UCSD-AML1 (cell line): ENCODE measurements around the gene MFSD12.
A peak's percentile ranks its signal among the peaks of the same experiment; 100 is the strongest.
"Not testable (repeated sequence)": the region's sequence is repeated elsewhere in the genome, so short reads cannot be mapped to it uniquely, and the experiment has no call there.

Source experiments
- DNase-seq: peaks from one replicate; lab custom pipeline; 2025; ENCODE audit not compliant: unreplicated experiment; lab: John Stamatoyannopoulos, UW

Gene MFSD12

DNA sequence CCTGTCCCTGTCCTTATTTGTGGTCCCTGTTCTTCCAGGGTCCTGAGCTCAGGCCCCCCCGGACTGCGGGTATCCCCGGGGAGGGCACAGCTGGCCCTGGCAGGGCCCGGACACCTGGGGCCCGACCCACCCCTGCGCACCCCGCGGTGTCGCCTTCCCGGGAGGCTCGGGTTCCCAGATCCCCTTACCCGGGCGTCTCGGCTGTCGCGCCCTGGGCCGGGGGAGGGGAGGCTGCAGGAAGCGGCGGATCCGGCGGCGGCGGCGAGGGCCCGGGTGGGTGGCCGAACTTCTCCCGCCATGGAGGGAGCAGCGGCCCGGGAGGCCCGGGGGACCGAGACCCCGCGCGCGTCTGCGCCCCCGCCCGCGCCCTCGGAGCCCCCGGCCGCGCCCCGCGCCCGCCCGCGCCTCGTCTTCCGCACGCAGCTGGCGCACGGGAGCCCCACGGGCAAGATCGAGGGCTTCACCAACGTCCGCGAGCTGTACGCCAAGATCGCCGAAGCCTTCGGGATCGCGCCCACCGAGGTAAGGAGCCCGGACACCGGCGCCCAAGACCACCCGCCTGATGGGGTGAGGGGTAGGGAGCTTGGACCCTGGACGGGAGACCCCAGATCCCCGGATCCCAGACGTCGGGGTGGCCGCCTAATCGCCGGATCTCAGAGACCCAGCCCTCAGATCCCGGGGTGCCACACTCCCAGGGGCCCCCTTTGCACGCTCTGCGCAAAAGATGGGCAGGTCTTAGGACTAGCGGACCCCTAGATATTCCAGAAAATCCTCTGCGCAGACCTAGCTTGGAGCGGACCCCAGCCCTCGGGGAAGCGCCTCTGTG, 28.1 kb upstream of the MFSD12 start, which contains the start of gene GIPC3:
Gene GIPC3 (plus strand): TSS at position 178 of the 826 bp plus-strand sequence. CDS start 120 bp downstream, at position 298.
- DNase-seq = peak; percentile 49

DNA sequence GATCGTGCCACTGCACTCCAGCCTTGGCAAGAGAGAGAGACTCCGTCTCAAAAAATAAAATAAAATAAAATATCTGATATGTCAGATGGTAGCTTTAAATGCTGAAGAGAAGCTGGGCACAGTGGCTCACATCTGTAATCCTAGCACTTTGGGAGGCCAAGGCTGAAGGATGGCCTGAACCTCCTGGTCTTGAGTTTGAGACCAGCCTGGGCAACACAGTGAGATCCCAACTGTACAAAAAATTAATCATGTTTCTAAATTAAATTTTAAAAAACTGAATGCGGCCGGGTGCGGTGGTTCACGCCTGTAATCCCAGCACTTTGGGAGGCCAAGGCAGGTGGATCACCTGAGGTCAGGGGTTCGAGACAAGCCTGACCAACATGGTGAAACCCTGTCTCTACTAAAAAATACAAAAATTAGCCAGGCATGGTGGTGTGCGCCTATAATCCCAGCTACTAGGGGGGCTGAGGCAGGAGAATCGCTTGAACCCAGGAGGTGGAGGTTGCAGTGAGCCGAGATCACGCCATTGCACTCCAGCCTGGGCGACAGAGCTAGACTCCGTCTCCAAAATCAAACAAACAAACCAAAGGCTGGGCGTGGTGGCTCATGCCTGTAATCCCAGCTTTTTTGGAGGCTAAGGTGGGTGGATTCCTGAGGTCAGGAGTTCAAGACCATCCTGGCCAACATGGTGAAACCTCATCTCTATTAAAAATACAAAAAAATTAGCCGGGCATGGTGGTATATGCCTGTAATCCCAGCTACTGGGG, 26.8 kb upstream of the MFSD12 start:
- DNase-seq = not testable (repeated sequence)

DNA sequence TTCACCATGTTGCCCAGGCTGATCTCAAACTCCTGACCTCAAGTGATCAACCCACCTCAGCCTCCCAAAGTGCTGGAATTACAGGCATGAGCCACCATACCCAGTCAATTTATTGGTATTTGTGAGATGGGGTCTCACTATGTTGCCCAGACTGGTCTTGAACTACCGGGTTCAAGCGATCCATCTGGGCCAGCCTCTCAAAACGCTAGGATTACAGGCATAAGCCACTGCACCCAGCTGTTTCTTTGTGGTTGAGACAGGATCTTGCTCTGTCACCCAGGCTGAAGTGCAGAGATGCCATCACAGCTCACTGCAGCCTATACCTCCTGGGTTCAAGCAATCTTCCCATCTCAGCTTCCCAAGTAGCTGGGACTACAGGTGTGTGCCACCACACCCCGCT, 24.4 kb upstream of the MFSD12 start:
- DNase-seq = not testable (repeated sequence)

DNA sequence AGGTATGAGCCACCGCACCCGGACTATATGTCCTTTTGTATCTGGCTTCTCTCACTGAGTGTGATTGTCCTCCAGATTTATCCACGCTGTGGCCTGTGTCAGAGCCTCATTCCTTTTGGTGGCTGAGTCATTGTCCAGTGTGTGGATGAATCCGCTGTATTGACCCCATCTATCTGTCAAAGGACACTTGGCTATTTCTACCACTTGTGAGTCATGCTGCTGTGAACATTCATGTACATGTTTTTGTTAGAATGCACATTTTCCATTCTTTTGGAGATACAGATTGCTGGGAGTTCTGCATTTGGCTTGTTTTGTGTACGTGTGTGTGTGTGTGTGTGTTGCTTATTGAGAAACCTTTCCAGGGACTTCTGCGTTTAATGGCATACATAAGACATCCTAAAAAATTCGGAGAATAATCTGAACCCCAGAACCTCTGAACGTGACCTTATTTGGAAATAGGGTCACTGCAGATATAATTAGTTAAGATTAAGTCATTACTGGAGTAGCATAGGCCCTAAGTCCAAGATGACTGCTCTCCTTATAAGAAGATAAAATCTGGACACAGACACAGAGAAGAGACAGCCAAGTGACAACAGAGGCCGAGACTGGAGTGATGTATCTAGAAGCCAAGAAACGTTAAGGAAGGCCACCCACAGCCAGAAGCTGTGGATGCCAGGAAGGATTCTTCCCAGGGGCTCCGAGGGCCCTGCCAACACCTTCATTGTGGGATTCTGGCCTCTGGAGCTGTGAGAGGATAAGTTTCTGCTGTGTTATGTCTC, 23.0 kb upstream of the MFSD12 start:
- DNase-seq = no peak

DNA sequence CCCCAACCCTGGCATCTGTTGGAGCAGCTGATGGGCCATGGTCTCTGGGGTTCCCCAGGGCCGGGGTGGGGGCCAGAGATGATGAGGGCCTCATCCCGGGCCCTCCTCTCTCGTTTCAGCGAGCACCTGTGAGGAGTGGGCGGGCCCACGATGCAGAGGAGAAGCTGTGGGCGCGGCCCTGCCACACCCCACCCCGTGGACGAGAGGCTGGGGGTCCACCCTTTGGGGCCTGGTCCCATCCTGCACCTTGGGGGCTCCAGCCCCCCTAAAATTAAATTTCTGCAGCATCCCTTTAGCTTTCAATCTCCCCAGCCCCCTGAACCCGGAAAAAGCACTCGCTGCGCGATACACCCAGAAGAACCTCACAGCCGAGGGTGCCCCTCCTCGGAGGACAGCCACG, 21.0 kb upstream of the MFSD12 start:
- no peak for DNase-seq

DNA sequence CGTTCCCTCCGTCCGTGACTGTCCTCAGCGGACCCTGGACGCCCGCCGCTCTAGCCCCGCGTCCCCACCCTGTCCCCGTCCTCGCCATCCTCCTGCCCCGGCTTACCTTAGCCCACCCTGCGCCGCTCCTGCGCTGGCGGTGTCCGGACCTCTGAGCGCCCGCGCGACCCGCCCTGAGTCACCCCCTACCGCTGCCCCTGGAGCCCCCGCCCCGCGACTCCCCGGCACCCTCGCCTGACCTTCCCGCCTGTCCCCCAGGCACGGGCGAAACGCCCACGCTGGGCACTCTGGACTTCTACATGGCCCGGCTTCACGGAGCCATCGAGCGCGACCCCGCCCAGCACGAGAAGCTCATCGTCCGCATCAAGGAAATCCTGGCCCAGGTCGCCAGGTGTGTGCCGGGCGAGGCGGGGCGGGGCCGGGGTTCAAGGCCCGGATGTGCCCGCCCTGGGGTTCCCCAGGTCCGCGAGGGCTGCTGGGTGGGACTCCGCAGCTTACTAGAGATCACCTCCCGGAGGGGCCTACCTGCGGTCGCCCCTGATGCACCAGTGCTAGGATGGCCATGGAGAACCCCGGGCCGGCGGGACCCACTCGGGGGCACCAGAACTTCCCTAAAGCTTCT, 20.4 kb upstream of the MFSD12 start:
- no peak for DNase-seq

DNA sequence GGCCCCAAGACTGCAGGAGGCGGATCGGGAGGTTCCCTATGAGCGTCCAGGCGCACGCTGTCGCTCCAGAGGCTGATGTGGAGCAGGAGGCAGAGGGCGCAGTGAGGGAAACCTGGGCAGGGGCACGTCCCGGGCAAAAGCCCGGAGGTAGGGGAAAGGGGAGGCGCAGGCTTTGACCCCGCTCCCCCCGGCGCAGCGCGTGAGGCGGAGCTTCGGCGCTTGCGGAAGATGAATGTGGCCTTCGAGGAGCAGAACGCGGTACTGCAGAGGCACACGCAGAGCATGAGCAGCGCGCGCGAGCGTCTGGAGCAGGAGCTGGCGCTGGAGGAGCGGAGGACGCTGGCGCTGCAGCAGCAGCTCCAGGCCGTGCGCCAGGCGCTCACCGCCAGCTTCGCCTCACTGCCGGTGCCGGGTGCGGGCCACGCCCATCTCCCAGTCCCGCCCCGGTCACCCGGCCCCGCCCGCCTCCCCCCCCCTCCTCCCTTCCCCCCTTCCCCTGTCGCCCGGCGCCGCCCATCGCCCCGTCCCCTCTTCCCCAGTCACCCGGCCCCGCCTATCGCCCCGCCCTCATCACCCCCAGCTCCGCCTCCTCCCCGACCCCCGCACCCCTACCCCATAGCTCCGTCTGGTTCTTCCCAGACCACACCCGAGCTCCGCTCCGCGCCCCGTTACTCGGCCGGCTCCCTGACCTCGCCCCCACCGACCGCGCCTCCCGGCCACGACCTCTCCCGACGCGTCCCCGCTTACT, 19.5 kb upstream of the MFSD12 start:
- DNase-seq = no peak

DNA sequence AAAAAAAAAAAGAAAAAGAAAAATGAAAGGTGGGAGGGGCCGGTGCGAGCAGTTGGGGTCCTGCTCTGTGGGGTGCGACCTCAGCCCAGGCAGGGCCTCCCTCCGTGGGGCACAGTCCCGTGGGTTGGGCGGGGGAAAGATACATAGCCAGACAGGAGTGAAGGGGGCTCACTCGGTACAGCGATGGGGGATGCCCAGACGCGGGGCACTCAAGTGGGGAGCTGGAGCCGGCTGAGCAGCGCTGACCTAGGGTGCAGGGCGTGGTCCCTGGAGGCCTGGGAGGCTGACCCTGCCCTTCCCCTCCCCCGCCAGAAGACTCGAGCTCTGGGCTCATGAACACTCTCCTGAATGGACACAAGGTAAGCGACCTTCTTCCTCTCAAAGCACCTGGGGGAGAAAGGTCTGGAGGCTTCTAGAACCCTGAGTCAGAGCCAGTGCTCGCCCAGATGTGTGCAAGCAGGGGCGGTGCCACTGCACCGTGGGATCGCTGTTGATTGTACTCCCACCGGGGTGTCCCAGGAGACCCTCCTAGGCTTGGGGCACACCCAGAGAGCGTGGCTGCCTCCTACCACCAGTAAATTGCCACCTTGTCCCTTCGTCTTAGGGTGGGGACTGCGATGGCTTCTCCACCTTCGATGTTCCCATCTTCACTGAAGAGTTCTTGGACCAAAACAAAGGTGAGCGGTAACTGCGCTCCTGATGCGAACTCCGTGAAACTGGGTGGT, 18.7 kb upstream of the MFSD12 start:
- no peak for DNase-seq

DNA sequence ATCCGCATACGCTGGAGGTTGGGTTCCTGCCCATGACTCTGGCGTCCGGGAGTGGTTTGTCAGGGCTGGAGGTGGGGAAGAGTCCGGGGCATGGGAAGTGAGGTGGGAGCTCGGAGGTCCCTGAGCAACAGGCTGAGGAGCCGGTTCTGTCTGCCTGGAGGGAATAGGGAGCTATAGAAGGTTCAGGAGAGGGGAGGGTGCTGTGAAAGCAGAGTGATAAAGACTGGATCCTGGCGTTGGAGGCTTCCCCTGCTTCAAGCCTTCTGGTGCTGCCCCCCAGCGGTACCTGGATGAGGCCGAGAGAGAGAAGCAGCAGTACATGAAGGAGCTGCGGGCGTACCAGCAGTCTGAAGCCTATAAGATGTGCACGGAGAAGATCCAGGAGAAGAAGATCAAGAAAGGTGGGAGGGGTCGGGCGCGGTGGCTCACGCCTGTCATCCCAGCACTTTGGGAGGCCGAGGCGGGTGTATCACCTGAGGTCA, 17.9 kb upstream of the MFSD12 start:
- peak; percentile 55 for DNase-seq

DNA sequence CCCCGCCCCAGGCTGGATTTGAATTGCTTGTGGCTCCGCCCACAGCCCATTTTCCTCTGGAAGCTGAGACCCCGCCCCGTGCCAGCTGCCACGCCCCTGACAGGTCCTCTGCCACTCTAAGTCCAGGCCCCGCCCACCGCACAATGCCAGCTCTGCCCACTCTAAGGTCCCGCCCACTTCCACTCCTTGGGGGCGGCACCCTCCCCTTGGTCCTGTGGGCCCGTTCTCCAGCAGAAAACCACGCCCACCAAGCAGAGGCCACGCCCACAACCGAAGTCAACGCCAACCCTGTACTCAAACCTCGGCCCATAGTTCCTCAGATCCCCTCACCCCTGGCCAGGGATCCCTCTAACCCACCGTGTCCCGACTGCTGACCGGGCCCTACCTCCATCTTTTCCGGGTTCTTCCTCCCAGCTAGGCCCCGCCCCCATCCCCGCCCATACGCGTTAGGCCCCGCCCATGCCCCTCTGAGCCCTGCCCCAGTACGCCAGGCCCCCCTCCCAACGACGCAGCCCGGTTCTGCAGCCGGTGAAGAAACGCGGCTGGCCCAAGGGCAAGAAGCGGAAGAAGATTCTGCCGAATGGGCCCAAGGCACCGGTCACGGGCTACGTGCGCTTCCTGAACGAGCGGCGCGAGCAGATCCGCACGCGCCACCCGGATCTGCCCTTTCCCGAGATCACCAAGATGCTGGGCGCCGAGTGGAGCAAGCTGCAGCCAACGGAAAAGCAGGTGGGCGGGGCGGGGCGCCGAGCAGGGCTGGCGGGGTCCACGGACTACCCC, 16.7 kb upstream of the MFSD12 start:
- DNase-seq = peak; percentile 99

DNA sequence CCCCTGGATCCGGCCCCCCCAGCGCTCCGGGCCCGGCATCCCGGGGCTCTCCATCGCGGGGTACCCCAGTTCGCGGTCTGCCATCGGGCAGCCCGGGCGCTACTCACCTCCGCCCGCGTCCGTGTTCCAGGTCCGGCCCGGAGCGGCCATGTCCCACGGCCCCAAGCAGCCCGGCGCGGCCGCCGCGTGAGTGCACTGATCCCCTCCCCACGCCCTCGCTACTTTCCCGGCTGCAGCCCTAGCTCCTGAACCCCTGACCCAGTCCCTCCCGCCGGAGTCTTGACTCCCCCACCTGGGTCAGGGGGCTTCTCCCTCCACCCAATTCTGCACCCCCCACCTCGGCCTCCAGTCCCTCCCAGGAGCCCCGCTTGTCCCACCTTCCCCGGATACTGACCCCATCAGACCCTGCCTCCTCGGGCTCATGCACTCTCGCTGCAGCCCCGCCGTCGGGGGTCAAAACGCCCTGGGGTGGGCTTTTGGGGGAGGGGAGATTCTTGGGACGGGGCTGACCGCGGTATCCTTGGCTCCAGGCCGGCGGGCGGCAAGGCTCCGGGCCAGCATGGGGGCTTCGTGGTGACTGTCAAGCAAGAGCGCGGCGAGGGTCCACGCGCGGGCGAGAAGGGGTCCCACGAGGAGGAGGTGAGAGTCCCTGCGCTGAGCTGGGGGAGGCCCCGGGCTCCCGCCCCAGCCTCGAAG, 15.9 kb upstream of the MFSD12 start:
- DNase-seq = peak; percentile 51

DNA sequence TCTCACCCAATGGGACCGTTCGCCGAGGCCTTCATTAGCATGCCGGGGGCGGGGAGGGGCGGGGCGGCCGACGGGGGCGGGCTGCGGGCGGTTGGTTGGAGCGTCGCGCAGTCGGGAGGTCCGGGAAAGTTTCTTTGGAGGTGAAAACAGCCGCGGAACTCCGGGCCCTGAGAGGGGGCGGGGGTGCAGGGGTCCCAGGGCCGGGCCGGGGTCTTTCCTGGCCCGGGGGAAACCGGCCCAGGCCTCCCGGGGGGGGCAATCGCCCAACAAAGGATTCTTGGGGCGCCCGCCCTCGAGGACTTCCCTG, 15.4 kb upstream of the MFSD12 start, which contains the start of gene HMG20B:
Gene HMG20B (plus strand): TSS at position 90 of the 307 bp plus-strand sequence. CDS start 366 bp downstream, outside the sequence.
- DNase-seq = no peak

DNA sequence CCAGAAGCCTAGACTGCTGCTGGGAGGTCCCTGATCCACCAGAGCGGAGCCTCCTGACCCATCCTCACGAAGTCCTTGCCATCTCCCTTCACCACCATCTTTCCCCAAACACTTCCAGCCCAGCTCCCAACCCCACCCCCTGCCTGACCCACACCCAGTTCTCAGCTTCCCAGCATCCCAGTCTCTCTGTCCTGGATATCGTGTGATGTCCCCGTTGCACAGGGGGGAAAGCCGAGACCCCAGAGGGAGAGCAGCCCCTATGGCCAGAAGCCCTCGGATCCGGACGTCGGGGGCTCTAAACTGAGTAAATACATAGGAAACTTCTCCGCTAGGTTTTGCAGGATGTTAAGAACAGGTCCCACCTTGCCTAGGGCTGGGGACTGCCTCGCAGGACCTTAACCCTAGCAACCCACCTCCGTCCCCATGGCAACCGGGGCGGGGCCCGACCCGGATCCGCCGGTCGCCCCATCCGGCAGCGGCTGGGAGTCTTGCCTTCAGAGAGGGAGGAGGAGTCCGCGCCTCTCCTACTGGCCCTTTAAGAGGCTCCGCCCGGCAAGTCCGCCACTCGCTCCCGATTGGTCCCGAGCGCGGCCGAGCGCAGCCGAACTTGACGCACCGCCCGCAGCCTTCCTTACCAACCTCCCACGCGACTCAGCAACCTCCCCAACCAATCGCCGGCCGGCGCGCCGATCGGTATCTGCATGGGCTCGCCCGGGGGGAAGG, 14.9 kb upstream of the MFSD12 start:
- DNase-seq = peak; percentile 100

DNA sequence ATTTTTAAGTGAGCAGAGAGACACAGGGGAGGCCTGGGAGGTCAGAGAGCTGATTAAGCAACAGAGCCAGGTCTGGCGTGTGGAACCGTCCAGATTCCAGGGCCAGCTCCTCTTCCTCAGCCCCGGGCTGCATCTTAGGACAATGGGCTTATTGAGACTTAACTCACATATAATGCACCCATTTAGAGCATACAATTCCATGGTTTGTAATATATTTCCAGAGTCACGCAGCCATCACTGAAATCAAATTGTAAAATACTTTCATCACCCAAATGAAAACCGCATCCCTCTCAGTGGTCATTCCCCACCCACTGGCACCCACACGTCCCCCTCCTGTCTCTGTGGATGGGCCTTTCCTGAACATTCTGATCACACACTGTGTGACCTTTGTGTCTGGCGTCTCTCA, 13.2 kb upstream of the MFSD12 start:
- no peak for DNase-seq

DNA sequence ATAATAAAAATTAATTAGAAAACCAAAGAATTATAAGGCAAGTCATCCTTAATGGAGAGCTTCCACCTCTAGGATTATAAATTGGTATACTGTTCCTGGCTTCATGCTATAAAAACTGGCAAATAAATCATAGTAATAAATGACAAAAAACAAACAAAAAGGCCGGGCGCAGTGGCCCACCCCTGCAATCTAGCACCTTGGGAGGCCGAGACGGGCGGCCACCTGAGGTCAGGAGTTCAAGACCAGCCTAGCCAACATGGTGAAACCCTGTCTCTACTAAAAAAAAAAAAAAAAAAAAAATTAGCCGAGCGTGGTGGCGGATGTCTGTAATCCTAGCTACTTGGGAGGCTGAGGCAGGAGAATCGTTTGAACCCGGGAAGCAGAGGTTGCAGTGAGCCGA, 12.7 kb upstream of the MFSD12 start:
- DNase-seq = not testable (repeated sequence)

DNA sequence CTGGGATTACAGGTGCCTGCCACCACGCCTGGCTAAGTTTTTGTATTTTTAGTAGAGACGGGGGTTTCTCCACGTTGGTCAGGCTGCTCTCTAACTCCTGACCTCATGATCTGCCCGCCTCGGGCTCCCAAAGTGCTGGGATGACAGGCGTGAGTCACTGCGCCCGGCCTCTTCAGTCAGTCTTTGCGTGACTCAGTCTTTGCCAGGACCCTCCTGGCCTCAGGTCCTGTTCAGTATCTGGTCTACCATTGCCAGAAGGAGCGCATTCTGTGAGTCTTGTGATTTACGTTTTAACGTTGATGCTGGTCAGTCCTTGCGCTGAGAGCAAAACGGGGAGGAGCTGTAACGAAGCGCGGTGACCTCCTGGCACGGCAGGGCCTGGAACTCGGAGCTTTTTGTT, 7.8 kb upstream of the MFSD12 start:
- DNase-seq = no peak

DNA sequence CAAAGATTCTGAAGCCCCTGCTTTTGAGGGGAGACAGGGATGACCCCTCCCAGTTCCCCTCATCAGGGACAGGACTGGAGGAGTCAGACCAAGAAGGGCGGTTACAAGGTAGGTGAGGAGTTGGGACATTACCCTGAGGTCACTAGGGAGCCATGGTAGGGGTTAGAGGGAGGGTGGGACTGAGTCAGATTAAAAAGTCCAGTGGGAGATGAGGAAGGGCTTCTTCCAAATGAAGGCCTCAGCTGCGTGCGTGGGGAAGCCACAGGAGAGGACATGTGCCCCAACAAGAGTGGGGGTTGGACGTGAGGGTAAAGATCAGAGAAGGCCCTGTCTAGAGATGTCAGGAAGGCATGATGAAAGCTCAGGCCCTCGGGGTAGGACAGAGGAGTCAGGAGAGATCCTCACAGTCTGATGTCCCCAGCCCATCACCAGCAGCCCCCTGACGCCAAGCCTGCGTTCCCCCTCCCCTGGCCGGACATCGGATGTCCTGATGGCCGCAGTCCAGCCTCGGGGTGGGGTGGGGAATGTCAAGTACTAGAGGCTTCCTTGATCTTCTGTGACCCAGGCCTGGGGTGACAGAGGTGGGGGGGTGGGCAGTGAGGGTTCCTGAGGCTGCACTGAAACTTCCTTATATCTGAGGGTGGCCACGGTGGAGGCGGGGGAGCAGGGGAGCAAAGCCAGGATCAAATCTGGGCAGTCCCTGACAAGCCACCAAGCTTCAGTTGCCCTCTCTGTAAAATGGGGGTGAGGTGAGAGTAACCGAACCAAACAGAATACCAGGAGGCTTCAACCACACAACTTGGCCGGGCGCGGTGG, 6.5 kb upstream of the MFSD12 start:
- no peak for DNase-seq
